SH-SY5Y (cell line): ENCODE data around the gene LRRC10B.

Source experiments
- GATA2 ChIP-seq: IDR thresholded peaks from 2 replicates; pipeline ENCODE4 v1.6.1; 2011; ENCODE audit warnings: mild to moderate bottlenecking, low read depth, low read length
- GATA3 ChIP-seq: IDR thresholded peaks from 2 replicates; pipeline ENCODE4 v1.6.1; 2011; ENCODE audit warnings: low read depth, mild to moderate bottlenecking, low read length, moderate library complexity

- TF ChIP-seq GATA2: no peak
- no peak for TF ChIP-seq GATA3
Measured at GRCh38 chr11:61498767-61499341, 9.7 kb upstream of the LRRC10B start.
